Natural killer cell treated with Interleukin-12 subunit alpha and Interleukin-12 subunit beta and Interleukin-15 and Interleukin-18, amount 100 ng/mL, for 72 hours (primary cell): Measurements from ENCODE around the gene CAND2. TPM values are rescaled to one million over a fixed set of nuclear protein-coding genes. Genes with fewer than 3 reads are reported as not detected.
A peak's percentile ranks its signal among the peaks of the same experiment; 100 is the strongest.

Experiments used
- ATAC-seq, 2 donors: fragments of 150-1000 bp; cut with Tn5 transposase in 1 of 2; sonication (Bioruptor Pico), chemical (Tn5 transposase) in 1 of 2; 2 replicates each; pipeline ENCODE4 v1.10.0; 2021
- DNase-seq: peaks from one replicate; pipeline ENCODE4 v3.0.0; 2022; ENCODE audit warnings: low spot score
- H3K27ac Mint-ChIP-seq, 2 donors: 1 replicate in 1 of 2; 2 replicates in 1 of 2; pipeline ENCODE4 v1.8.0; 2022; ENCODE audit warnings: mixed read lengths in 2 of 2, mild to moderate bottlenecking in 1 of 2, moderate library complexity in 1 of 2
- H3K27me3 Mint-ChIP-seq, 2 donors: 1 replicate in 1 of 2; 2 replicates in 1 of 2; pipeline ENCODE4 v1.8.0; 2022; ENCODE audit warnings: mixed read lengths in 2 of 2
- H3K36me3 Mint-ChIP-seq: one replicate; pipeline ENCODE4 v1.8.0; 2022; ENCODE audit warnings: mixed read lengths
- H3K4me1 Mint-ChIP-seq, 2 donors: 1 replicate in 1 of 2; 2 replicates in 1 of 2; pipeline ENCODE4 v1.8.0; 2022; ENCODE audit warnings: low read depth in 2 of 2, mixed read lengths in 2 of 2, mild to moderate bottlenecking in 1 of 2
- H3K4me3 Mint-ChIP-seq: one replicate; pipeline ENCODE4 v1.8.0; 2022; ENCODE audit warnings: mixed read lengths
- H3K9me3 Mint-ChIP-seq: 2 replicates; pipeline ENCODE4 v1.8.0; 2022; ENCODE audit warnings: mixed read lengths
- total RNA-seq, 2 donors: library from RNA; stranded (reverse); gene quantifications; one replicate each; pipeline ENCODE4 v1.2.3, GENCODE V29; 2022

The CAND2 gene
- total RNA-seq, 2 donors from 2014 or later = 0.45 to 0.62 TPM

- DNase-seq (no peak), ATAC-seq (no peak)
- Mint-ChIP-seq H3K27me3 (no peaks in the 10 kb centered on the region), H3K36me3 (no peaks in the 10 kb centered on the region), H3K9me3 (no peaks in the 10 kb centered on the region), H3K4me3 (no peak overlapping the region), H3K27ac (no peak overlapping the region), H3K4me1 (no peaks in the 10 kb centered on the region)
These were observed 6.9 kb downstream of the CAND2 start for GRCh38 chr3:12803371-12803770.

DNA sequence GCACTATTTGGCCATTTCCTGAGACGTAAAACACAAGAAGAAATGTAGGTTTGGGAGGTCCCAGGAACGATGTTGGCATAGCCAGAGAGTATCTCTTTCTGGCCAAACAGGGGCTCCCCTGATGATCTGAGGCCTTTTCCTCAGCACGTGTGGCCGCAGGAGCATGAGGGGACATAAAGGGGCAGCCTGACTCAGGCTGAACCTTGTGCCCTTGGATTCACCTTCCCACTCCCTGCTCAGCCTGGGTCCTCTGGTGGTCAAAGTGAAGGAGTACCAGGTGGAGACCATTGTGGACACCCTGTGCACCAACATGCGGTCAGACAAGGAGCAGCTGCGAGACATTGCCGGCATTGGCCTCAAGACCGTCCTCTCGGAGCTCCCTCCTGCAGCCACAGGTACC is 10.6 kb downstream of the CAND2 start:
- peaks cover 0 to 3% of the 10 kb centered on the region in 2 donors for H3K27me3 Mint-ChIP-seq
- DNase-seq (no peak), ATAC-seq (no peak)
- H3K27ac Mint-ChIP-seq = no peak overlapping the region
- no peaks in the 10 kb centered on the region for H3K9me3 Mint-ChIP-seq
- H3K4me3 Mint-ChIP-seq = no peak overlapping the region
- peaks cover 8 to 10% of the 10 kb centered on the region in 2 donors for H3K4me1 Mint-ChIP-seq
- no peaks in the 10 kb centered on the region for H3K36me3 Mint-ChIP-seq

- ATAC-seq = no peak
- H3K4me3 Mint-ChIP-seq = no peak overlapping the region
- H3K36me3 Mint-ChIP-seq = no peaks in the 10 kb centered on the region
- H3K9me3 Mint-ChIP-seq = no peaks in the 10 kb centered on the region
- peaks cover 8 to 10% of the 10 kb centered on the region in 2 donors for H3K4me1 Mint-ChIP-seq
- no peak overlapping the region for H3K27ac Mint-ChIP-seq
- H3K27me3 Mint-ChIP-seq = peaks cover 0 to 3% of the 10 kb centered on the region in 2 donors
- DNase-seq = no peak
These were observed 11.3 kb downstream of the CAND2 start for GRCh38 chr3:12807601-12808359.

- H3K27me3 Mint-ChIP-seq = peaks cover 0 to 3% of the 10 kb centered on the region in 2 donors
- no peaks in the 10 kb centered on the region for H3K36me3 Mint-ChIP-seq
- DNase-seq (no peak), ATAC-seq (no peak)
- H3K27ac Mint-ChIP-seq = no peak overlapping the region
- H3K4me1 Mint-ChIP-seq = peaks cover 8 to 10% of the 10 kb centered on the region in 2 donors
- H3K9me3 Mint-ChIP-seq = no peaks in the 10 kb centered on the region
- H3K4me3 Mint-ChIP-seq = peak overlapping the region; percentile 75
These were observed 12.1 kb downstream of the CAND2 start for GRCh38 chr3:12808587-12808986.

GRCh38 chr3:12809001-12809400 is 12.5 kb downstream of the CAND2 start:
- Mint-ChIP-seq H3K4me3 (peak overlapping the region; percentile 75), H3K27me3 (peaks cover 0 to 3% of the 10 kb centered on the region in 2 donors), H3K9me3 (no peaks in the 10 kb centered on the region), H3K36me3 (no peaks in the 10 kb centered on the region), H3K4me1 (peaks cover 8 to 10% of the 10 kb centered on the region in 2 donors), H3K27ac (no peak overlapping the region)
- ATAC-seq = no peak
- DNase-seq = no peak

- Mint-ChIP-seq H3K4me3 (peak overlapping the region; percentile 75), H3K36me3 (no peaks in the 10 kb centered on the region), H3K4me1 (peaks cover 8 to 10% of the 10 kb centered on the region in 2 donors), H3K9me3 (no peaks in the 10 kb centered on the region), H3K27ac (no peak overlapping the region), H3K27me3 (peaks cover 0 to 3% of the 10 kb centered on the region in 2 donors)
- DNase-seq = no peak
- ATAC-seq = no peak
These were observed 13.0 kb downstream of the CAND2 start for GRCh38 chr3:12809435-12809834.

GRCh38 chr3:12810013-12810780 is 13.7 kb downstream of the CAND2 start:
- H3K4me1 Mint-ChIP-seq = peaks cover 8 to 10% of the 10 kb centered on the region in 2 donors
- H3K27me3 Mint-ChIP-seq = peaks cover 0 to 3% of the 10 kb centered on the region in 2 donors
- peak; percentile 99 to 100 for ATAC-seq
- no peaks in the 10 kb centered on the region for H3K36me3 Mint-ChIP-seq
- peak overlapping the region; percentile 30 for H3K4me3 Mint-ChIP-seq
- no peak overlapping the region for H3K27ac Mint-ChIP-seq
- H3K9me3 Mint-ChIP-seq = no peaks in the 10 kb centered on the region
- DNase-seq = peak; percentile 94

GRCh38 chr3:12810961-12811360 is 14.5 kb downstream of the CAND2 start:
- H3K4me3 Mint-ChIP-seq = no peak overlapping the region
- H3K27ac Mint-ChIP-seq = no peak overlapping the region
- H3K36me3 Mint-ChIP-seq = no peaks in the 10 kb centered on the region
- peaks cover 8 to 10% of the 10 kb centered on the region in 2 donors for H3K4me1 Mint-ChIP-seq
- no peak for ATAC-seq
- no peak for DNase-seq
- peaks cover 0 to 3% of the 10 kb centered on the region in 2 donors for H3K27me3 Mint-ChIP-seq
- H3K9me3 Mint-ChIP-seq = no peaks in the 10 kb centered on the region

- Mint-ChIP-seq H3K4me1 (peaks cover 8 to 10% of the 10 kb centered on the region in 2 donors), H3K4me3 (no peak overlapping the region), H3K36me3 (no peaks in the 10 kb centered on the region), H3K27ac (no peak overlapping the region), H3K9me3 (no peaks in the 10 kb centered on the region), H3K27me3 (peaks cover 0 to 3% of the 10 kb centered on the region in 2 donors)
- ATAC-seq (no peak), DNase-seq (no peak)
These were observed 16.3 kb downstream of the CAND2 start for GRCh38 chr3:12812812-12813211.

DNA sequence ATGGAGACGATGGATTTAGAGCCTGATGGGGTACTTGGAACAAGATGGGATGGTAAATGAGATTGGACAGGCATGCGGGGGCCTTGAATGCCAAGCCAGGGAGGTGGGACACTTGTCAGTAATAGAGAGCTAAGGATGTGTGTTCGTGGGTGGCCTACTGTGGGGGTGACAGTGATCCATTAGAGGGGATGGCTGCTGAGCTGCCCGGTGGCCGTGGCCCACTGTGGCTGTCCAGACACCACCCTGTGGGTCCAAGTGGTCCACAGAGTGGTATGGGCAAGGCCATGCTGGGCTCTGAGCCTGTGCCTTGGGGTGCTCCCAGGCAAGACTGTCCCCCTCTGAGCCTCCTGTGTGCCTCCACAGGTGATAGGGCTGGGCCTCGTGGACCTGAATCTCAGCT is 17.5 kb downstream of the CAND2 start:
- no peaks in the 10 kb centered on the region for H3K9me3 Mint-ChIP-seq
- DNase-seq (no peak), ATAC-seq (no peak)
- H3K4me1 Mint-ChIP-seq = peaks cover 6 to 8% of the 10 kb centered on the region in 2 donors
- no peak overlapping the region for H3K27ac Mint-ChIP-seq
- no peaks in the 10 kb centered on the region for H3K27me3 Mint-ChIP-seq
- H3K4me3 Mint-ChIP-seq = no peak overlapping the region
- no peaks in the 10 kb centered on the region for H3K36me3 Mint-ChIP-seq

DNA sequence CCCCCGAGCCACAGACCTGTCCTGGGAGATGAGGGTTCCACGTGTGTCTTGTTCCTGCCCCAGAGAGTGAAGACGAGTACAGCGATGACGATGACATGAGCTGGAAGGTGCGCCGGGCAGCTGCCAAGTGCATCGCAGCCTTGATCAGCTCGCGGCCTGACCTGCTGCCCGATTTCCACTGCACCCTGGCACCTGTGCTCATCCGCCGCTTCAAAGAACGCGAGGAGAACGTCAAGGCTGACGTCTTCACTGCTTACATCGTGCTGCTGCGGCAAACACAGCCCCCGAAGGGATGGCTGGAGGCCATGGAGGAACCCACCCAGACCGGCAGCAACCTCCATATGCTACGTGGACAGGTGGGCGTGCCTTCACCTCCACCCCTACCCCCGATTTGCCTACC is 18.6 kb downstream of the CAND2 start:
- H3K4me1 Mint-ChIP-seq = peaks cover 0 to 3% of the 10 kb centered on the region in 2 donors
- DNase-seq = no peak
- H3K4me3 Mint-ChIP-seq = no peak overlapping the region
- H3K27ac Mint-ChIP-seq = no peak overlapping the region
- no peaks in the 10 kb centered on the region for H3K36me3 Mint-ChIP-seq
- no peaks in the 10 kb centered on the region for H3K27me3 Mint-ChIP-seq
- no peak for ATAC-seq
- H3K9me3 Mint-ChIP-seq = no peaks in the 10 kb centered on the region

DNA sequence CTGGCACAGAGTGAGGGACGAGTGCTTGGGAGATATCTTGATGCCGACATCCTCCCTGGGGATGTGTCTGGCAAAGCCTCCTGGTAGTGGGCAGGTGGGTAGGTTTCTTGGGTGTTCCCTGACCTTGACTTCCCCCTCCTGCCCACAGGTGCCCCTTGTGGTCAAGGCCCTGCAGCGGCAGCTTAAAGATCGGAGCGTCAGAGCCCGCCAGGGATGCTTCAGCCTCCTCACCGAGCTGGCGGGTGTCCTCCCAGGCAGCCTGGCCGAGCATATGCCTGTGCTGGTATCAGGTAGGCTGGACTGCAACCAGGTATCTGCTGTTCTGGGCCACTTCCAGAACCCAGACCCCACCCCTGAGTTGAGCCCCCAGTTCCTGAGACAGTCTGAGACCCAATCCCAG is 19.2 kb downstream of the CAND2 start:
- H3K4me3 Mint-ChIP-seq = no peak overlapping the region
- no peak overlapping the region for H3K27ac Mint-ChIP-seq
- H3K27me3 Mint-ChIP-seq = no peaks in the 10 kb centered on the region
- no peak for DNase-seq
- H3K4me1 Mint-ChIP-seq = peaks cover 0 to 1% of the 10 kb centered on the region in 2 donors
- H3K36me3 Mint-ChIP-seq = no peaks in the 10 kb centered on the region
- no peaks in the 10 kb centered on the region for H3K9me3 Mint-ChIP-seq
- no peak for ATAC-seq

DNA sequence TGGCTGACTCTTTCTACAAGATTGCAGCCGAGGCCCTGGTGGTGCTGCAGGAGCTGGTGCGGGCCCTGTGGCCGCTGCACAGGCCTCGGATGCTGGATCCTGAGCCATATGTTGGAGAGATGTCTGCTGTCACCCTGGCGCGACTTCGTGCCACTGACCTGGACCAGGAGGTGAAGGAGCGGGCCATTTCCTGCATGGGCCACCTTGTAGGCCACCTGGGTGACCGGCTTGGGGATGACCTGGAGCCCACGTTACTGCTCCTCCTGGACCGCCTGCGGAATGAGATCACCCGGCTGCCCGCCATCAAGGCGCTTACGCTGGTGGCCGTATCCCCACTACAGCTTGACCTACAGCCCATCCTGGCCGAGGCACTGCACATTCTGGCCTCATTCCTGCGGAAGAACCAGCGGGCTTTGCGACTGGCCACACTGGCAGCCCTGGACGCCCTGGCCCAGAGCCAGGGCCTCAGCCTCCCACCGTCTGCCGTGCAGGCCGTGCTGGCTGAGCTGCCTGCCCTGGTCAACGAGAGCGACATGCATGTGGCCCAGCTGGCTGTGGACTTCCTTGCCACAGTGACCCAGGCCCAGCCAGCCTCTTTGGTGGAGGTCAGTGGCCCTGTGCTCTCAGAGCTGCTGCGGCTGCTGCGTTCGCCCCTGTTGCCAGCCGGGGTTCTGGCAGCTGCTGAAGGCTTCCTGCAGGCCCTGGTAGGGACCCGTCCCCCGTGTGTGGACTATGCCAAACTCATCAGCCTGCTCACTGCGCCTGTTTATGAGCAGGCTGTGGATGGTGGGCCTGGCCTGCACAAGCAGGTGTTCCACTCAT is 20.3 kb downstream of the CAND2 start:
- H3K27ac Mint-ChIP-seq = no peak overlapping the region

More for the DNA sequence above, 20.3 kb downstream of the CAND2 start:
- Mint-ChIP-seq H3K4me3 (no peak overlapping the region), H3K4me1 (no peaks in the 10 kb centered on the region), H3K36me3 (no peaks in the 10 kb centered on the region), H3K27me3 (no peaks in the 10 kb centered on the region), H3K9me3 (no peaks in the 10 kb centered on the region)
- no peak for DNase-seq
- ATAC-seq = no peak
